WTC11 (cell line): ENCODE data around the gene MCF2L.

Source experiments
- CREB1 ChIP-seq: sonication (generic); formaldehyde crosslinking; IDR thresholded peaks from 2 replicates; pipeline ENCODE4 v1.8.0; 2023; ENCODE audit warnings: mild to moderate bottlenecking, missing genetic modification reagents
- MXD4 ChIP-seq: fragments of 250-450 bp; sonication (Bioruptor Pico); IDR thresholded peaks from 2 replicates; pipeline ENCODE4 v1.8.0; 2021; ENCODE audit warnings: mild to moderate bottlenecking, moderate library complexity, borderline replicate concordance
- NFATC4 ChIP-seq: fragments of 250-450 bp; sonication (Bioruptor Pico); IDR thresholded peaks from 2 replicates; pipeline ENCODE4 v1.9.0; 2021; ENCODE audit warnings: mild to moderate bottlenecking
- NR1H2 ChIP-seq: sonication (generic); formaldehyde crosslinking; IDR thresholded peaks from 2 replicates; pipeline ENCODE4 v1.9.0; 2021; ENCODE audit warnings: mild to moderate bottlenecking, moderate library complexity, missing genetic modification reagents
- ZNF219 ChIP-seq: sonication (generic); formaldehyde crosslinking; IDR thresholded peaks from 2 replicates; pipeline ENCODE4 v1.8.0; 2023; ENCODE audit warnings: missing genetic modification reagents, mild to moderate bottlenecking, borderline replicate concordance
- ZNF317 ChIP-seq: sonication (generic); formaldehyde crosslinking; IDR thresholded peaks from 2 replicates; pipeline ENCODE4 v1.8.1; 2023; ENCODE audit warnings: low read depth, mild to moderate bottlenecking, moderate library complexity, missing genetic modification reagents, borderline replicate concordance
- TF ChIP-seq, protein P1 (sequence below): fragments of 200-600 bp; IDR thresholded peaks from 2 replicates; pipeline ENCODE4 v1.8.0; 2022; ENCODE audit warnings: antibody characterized with exemption
- TF ChIP-seq, protein P2 (sequence below): sonication (generic); formaldehyde crosslinking; IDR thresholded peaks from 2 replicates; pipeline ENCODE4 v1.8.0; 2023; ENCODE audit warnings: missing genetic modification reagents
- TF ChIP-seq, protein P3 (sequence below): sonication (generic); formaldehyde crosslinking; IDR thresholded peaks from 2 replicates; pipeline ENCODE4 v1.8.0; 2023; ENCODE audit warnings: mild to moderate bottlenecking, missing genetic modification reagents

DNA sequence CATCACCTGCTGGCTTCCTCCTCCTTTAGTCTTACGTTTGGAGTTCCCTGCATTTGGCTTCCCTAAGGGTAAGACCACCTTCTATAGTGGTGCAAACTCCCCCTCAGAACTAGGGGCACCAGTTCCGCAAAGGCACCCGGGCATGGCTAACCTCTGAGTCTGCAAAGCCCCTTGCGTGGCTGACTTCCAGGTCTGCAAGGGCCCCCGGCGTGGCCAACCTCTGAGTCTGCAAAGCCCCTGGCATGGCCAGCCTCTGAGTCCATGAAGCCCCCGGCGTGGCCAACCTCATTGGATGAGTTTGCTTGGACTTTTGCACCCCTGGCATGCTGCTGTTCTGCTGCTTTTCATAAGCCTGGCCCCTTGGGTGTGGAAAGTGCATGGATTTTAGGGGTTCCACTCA is 5.1 kb downstream of the MCF2L start:
- TF ChIP-seq, protein P1, sequence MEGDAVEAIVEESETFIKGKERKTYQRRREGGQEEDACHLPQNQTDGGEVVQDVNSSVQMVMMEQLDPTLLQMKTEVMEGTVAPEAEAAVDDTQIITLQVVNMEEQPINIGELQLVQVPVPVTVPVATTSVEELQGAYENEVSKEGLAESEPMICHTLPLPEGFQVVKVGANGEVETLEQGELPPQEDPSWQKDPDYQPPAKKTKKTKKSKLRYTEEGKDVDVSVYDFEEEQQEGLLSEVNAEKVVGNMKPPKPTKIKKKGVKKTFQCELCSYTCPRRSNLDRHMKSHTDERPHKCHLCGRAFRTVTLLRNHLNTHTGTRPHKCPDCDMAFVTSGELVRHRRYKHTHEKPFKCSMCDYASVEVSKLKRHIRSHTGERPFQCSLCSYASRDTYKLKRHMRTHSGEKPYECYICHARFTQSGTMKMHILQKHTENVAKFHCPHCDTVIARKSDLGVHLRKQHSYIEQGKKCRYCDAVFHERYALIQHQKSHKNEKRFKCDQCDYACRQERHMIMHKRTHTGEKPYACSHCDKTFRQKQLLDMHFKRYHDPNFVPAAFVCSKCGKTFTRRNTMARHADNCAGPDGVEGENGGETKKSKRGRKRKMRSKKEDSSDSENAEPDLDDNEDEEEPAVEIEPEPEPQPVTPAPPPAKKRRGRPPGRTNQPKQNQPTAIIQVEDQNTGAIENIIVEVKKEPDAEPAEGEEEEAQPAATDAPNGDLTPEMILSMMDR: no peak
- TF ChIP-seq, protein P2, sequence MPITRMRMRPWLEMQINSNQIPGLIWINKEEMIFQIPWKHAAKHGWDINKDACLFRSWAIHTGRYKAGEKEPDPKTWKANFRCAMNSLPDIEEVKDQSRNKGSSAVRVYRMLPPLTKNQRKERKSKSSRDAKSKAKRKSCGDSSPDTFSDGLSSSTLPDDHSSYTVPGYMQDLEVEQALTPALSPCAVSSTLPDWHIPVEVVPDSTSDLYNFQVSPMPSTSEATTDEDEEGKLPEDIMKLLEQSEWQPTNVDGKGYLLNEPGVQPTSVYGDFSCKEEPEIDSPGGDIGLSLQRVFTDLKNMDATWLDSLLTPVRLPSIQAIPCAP (CRISPR knock-in tag): no peak
- no peak for TF ChIP-seq NR1H2
- no peak for TF ChIP-seq CREB1 (CRISPR knock-in tag)
- TF ChIP-seq NFATC4 (CRISPR knock-in tag): no peak
- no peak for TF ChIP-seq ZNF219
- no peak for TF ChIP-seq MXD4
- TF ChIP-seq, protein P3, sequence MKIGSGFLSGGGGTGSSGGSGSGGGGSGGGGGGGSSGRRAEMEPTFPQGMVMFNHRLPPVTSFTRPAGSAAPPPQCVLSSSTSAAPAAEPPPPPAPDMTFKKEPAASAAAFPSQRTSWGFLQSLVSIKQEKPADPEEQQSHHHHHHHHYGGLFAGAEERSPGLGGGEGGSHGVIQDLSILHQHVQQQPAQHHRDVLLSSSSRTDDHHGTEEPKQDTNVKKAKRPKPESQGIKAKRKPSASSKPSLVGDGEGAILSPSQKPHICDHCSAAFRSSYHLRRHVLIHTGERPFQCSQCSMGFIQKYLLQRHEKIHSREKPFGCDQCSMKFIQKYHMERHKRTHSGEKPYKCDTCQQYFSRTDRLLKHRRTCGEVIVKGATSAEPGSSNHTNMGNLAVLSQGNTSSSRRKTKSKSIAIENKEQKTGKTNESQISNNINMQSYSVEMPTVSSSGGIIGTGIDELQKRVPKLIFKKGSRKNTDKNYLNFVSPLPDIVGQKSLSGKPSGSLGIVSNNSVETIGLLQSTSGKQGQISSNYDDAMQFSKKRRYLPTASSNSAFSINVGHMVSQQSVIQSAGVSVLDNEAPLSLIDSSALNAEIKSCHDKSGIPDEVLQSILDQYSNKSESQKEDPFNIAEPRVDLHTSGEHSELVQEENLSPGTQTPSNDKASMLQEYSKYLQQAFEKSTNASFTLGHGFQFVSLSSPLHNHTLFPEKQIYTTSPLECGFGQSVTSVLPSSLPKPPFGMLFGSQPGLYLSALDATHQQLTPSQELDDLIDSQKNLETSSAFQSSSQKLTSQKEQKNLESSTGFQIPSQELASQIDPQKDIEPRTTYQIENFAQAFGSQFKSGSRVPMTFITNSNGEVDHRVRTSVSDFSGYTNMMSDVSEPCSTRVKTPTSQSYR (CRISPR knock-in tag): no peak
- TF ChIP-seq ZNF317 (CRISPR knock-in tag): no peak
